Left renal cortex interstitium (tissue), 4 donors: ENCODE measurements around the gene SLX9. TPM values are rescaled to one million over a fixed set of nuclear protein-coding genes. Genes with fewer than 3 reads are reported as not detected.

Source experiments
- DNase-seq, 4 donors: peaks; one replicate each; pipeline ENCODE4 v3.0.0-alpha.2; 2013; ENCODE audit warnings: low read depth in 4 of 4, low spot score in 2 of 4, missing footprints in 1 of 4
- polyA plus RNA-seq, 4 donors: library from polyadenylated mRNA; unstranded; fragments of 120-200 nt; gene quantifications; one replicate each; pipeline ENCODE4 v1.2.1, GENCODE V29; 2013; ENCODE audit not compliant: insufficient read length in 4 of 4

Gene SLX9
- polyA plus RNA-seq, 4 donors = 14.4 to 28.3 (median 22.8) TPM

- DNase-seq = no peak
Measured at GRCh38 chr21:44913425-44914175, 26.2 kb upstream of the SLX9 start.

- no peak for DNase-seq
Measured at GRCh38 chr21:44914176-44914874, 25.5 kb upstream of the SLX9 start.

GRCh38 chr21:44916965-44917364, 22.9 kb upstream of the SLX9 start:
- DNase-seq = no peak

GRCh38 chr21:44917446-44918106, 22.3 kb upstream of the SLX9 start:
- no peak for DNase-seq

GRCh38 chr21:44918107-44918470, 21.7 kb upstream of the SLX9 start:
- no peak for DNase-seq

GRCh38 chr21:44918581-44919033, 21.2 kb upstream of the SLX9 start:
- DNase-seq = no peak

GRCh38 chr21:44919111-44919912, 20.5 kb upstream of the SLX9 start:
- no peak for DNase-seq

GRCh38 chr21:44919913-44920693, 19.7 kb upstream of the SLX9 start:
- no peak for DNase-seq

GRCh38 chr21:44920694-44921604, 18.9 kb upstream of the SLX9 start, which contains the start of gene ITGB2:
TSS of gene ITGB2 (minus strand) at chr21:44920899. CDS start at chr21:44910782, 10,117 bp downstream.
- no peak for DNase-seq

GRCh38 chr21:44921928-44922327, 17.9 kb upstream of the SLX9 start:
- no peak for DNase-seq

- DNase-seq = no peak
Measured at GRCh38 chr21:44923480-44924084, 16.2 kb upstream of the SLX9 start.

GRCh38 chr21:44924606-44925377, 15.0 kb upstream of the SLX9 start:
- no peak for DNase-seq

GRCh38 chr21:44925378-44925755, 14.5 kb upstream of the SLX9 start:
- DNase-seq = no peak

- DNase-seq = no peak
Measured at GRCh38 chr21:44926331-44927101, 13.3 kb upstream of the SLX9 start.

- DNase-seq = no peak
Measured at GRCh38 chr21:44927259-44927586, 12.6 kb upstream of the SLX9 start.

- no peak for DNase-seq
Measured at GRCh38 chr21:44927587-44928461, 12.0 kb upstream of the SLX9 start.
